ENCODE measurements around the gene RAB40A.

DNA sequence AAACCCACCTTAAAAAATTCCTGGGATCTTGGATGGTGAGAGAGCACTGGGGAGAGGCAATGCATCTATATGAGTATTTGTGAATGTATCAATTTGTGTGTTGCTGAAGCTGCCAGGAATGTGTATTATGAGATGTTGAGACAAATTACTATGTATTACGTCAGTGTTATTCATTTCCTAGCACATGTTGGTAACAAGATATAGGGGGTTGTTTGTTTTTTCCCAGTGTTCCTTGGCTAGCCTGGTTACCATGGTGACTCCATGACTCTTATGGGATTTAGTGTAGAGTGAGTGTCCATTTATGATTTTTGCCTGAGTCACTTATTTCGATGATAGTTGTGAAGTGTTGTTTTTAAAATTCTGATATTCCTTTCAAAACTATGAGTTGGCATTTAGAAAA, 65.6 kb downstream of the RAB40A start:
- no peak for TF ChIP-seq POLR2A (IDR thresholded peaks at IDR 0.05; ENCODE audit: low read length)
- TF ChIP-seq GATA1 (IDR thresholded peaks at IDR 0.05; ENCODE audit: low read depth, low read length) = no peak
